HPDE6-E6E7 (cell line): Measurements from ENCODE around the gene C6orf47.

Experiments used
- DNase-seq: peaks from one replicate; pipeline ENCODE4 v3.0.0; 2011; ENCODE audit warnings: missing footprints; ENCODE audit errors: extremely low spot score

The C6orf47 gene

DNA sequence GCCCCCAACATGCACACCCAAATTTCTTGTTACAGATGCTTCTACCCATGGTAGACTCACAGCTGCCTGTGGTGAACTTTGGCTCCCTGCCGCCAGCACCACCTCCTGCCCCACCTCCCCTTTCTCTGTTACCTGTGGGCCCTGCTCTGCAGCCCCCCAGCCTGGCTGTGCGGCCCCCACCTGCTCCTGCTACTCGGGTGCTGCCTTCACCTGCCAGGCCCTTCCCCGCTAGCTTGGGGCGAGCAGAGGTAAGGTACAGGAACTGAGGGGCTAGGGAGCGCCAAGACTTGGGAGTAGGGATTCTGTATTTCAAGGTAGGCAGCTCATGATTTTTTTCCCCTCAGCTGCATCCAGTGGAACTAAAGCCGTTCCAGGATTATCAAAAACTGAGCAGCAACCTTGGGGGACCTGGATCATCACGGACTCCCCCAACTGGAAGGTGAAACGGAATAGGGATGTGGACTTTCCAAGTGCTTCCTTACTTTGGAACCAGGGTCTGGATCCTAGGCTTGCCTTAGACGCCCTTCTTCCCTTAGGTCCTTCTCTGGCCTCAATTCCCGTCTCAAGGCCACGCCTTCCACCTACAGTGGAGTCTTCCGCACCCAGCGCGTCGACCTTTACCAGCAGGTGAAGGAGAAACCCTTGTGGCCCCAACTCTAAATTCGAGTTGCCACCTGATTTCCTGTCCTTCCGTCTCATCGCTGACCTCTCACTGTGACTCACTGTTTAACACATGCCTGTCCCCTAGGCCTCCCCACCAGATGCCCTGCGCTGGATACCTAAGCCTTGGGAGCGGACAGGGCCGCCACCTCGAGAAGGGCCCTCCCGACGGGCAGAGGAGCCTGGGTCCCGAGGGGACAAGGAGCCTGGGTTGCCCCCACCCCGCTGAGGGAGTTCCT is 23.6 kb downstream of the C6orf47 start:
- no peak for DNase-seq

- DNase-seq = no peak
Observed at GRCh38 chr6:31634969-31635575, 25.5 kb downstream of the C6orf47 start.

- no peak for DNase-seq
Observed at GRCh38 chr6:31634131-31634530, 26.4 kb downstream of the C6orf47 start.

GRCh38 chr6:31633447-31633846 is 27.1 kb downstream of the C6orf47 start:
- no peak for DNase-seq

GRCh38 chr6:31632279-31632946 is 28.2 kb downstream of the C6orf47 start:
- DNase-seq = no peak

DNA sequence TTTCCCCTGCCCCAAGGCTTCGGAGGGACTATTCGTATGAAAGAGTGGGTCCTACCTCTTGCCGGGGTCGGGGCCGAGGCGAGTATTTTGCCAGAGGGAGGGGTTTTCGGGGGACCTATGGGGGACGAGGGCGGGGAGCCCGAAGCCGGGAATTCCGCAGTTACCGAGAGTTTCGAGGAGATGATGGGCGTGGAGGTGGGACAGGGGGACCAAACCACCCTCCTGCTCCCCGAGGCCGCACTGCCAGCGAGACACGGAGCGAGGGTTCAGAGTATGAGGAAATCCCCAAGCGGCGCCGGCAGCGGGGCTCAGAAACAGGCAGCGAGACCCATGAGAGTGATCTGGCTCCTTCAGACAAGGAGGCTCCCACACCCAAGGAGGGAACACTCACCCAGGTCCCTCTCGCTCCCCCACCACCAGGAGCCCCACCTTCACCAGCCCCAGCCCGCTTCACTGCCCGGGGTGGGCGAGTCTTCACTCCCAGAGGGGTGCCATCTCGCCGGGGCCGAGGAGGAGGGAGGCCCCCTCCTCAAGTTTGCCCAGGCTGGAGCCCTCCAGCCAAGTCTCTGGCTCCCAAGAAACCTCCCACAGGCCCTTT is 28.8 kb downstream of the C6orf47 start:
- DNase-seq = no peak

- DNase-seq = no peak
Observed at GRCh38 chr6:31631209-31631608, 29.4 kb downstream of the C6orf47 start.

GRCh38 chr6:31630177-31630934 is 30.2 kb downstream of the C6orf47 start:
- DNase-seq = no peak

DNA sequence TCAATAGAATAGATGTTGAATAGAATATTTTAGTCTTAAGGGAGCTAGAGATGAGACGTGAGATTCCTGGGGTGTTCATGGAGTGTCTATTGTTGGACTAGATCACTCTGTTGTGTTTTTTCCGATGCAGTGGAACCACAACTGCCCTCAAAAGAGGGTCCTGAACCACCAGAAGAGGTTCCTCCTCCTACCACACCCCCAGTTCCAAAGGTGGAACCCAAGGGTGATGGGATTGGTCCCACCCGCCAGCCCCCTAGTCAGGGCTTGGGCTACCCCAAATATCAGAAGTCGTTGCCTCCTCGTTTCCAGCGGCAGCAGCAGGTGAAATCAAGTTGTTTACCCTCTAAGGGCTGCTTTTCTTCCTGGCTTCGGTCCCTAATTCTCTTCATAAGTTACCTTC is 31.6 kb downstream of the C6orf47 start:
- DNase-seq = no peak

DNA sequence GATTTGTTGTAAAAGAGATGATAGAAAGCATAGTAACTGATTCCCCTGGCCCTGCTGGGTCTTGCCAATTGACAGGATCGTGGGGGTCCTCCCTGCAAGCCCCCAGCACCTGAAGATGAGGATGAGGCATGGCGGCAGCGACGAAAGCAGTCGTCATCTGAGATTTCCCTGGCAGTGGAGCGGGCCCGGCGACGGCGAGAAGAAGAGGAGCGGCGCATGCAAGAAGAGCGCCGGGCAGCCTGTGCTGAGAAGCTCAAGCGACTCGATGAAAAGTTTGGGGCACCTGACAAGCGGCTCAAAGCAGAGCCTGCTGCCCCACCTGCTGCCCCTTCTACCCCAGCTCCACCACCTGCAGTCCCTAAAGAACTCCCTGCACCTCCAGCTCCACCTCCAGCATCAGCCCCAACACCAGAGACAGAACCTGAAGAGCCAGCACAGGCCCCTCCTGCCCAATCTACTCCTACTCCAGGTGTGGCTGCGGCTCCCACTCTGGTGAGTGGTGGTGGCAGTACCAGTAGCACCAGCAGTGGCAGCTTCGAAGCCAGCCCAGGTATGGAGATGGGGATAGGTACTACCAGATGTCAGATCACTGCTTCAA is 32.8 kb downstream of the C6orf47 start:
- DNase-seq = no peak

GRCh38 chr6:31626952-31627351 is 33.6 kb downstream of the C6orf47 start:
- no peak for DNase-seq

GRCh38 chr6:31624070-31624469 is 36.5 kb downstream of the C6orf47 start:
- no peak for DNase-seq

DNA sequence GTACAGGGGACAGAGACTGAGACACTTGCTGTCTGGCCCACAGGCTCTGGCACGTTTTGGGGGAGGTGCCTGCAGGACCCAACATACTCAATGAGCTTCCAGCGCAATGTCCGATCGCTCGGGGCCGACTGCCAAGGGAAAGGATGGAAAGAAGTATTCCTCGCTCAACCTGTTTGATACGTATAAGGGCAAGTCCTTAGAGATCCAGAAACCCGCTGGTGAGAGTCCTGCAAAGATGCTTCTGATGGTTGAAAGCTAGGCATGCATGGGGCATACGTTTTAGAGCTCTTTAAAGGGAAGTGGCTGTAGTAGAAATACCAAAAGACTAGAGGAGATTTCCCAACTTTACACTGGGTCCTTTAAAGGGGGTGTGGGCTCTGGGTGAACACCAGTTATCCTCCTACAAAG is 37.9 kb downstream of the C6orf47 start:
- peak; percentile 25 for DNase-seq

- no peak for DNase-seq
Observed at GRCh38 chr6:31621991-31622390, 38.6 kb downstream of the C6orf47 start.

DNA sequence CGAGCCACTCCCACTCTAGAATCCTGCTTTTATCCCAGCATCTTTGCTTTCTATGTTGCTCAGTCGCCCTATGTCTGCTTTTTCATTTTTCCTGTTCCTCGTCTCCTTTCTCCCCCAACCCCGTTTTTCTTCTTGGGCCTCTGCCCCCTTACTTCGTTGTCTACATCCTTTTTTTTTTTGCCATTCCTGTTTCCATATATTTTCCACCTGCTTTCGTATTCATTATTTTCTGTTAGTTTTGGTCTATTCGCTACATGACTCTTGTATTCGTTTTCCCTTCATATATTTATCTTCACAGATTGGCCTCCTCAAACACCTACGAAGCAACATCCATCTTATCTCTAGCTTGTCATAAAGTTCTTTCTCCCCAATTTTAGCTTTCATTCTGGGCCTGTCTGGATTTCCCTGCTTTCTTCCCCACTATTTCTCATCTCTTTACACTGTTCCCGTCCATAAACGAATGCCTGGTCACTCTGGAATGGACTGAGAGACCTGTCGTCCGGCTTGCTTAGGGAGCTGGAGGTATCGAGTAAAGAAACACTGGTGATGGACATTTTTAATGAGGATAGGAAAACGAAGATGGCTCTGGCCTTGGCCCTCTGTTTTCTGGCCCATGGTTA is 39.1 kb downstream of the C6orf47 start:
- DNase-seq = no peak

- peak; percentile 41 for DNase-seq
Observed at GRCh38 chr6:31620586-31621319, 39.8 kb downstream of the C6orf47 start, which contains the start of gene PRRC2A. PRRC2A (plus strand) TSS chr6:31620715; CDS start chr6:31622790, 2,075 bp downstream.

DNA sequence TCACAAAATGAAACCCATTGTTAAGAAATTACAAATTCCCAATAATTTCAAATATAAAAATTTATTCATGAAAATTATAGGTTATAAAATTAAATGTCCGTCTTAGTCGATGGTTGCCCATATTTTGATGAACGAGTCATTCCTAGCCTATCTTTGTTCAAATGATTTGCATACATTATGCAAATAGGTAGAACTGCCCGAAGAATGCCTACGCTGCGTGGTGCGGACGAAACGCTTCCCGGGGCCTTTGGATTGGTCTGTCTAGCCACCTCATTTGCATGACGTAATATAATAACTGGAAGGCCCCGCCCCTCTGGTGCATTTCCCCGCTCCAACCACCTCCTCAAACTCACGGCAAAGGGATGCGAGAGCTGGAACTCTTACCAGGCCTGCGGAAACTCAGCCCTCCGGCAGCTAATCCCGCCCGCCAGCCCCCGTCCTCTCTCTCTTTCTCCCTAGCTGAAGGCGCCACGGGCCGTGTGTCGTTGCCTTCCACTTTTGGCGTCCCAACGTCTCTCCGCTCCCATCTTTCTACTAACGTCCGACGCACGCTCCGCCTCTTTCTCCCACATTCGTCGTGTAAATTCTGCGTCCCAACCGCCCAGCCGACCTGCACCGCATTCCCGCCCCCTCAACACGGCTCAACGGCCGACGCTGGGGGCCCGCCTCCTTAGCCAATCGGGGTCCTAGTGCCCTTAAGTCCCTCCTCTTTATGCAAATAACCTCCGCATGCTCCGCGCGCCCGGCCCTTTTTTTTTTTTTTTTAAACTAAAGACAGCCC is 40.6 kb downstream of the C6orf47 start:
- peak; percentile 98 for DNase-seq

- no peak for DNase-seq
Observed at GRCh38 chr6:31617010-31617409, 43.6 kb downstream of the C6orf47 start.

GRCh38 chr6:31615748-31616147 is 44.8 kb downstream of the C6orf47 start:
- DNase-seq = no peak
